Measurements from ENCODE around the gene EYS.

- TF ChIP-seq CTCF (conservative IDR thresholded peaks at IDR 0.05) (no peak), ZFX (IDR thresholded peaks at IDR 0.05) (no peak)
These were observed 427.0 kb downstream of the EYS start for GRCh38 chr6:65280060-65280459.

All from C4-2B (cell line).